RWPE2 (cell line): ENCODE measurements around the gene SLC4A2.

Source experiments
- ATAC-seq: fragments of 200-7000 bp; cut with Tn5 transposase; 3 replicates; pipeline ENCODE4 v1.9.1; 2021; ENCODE audit warnings: low read depth
- DNase-seq: peaks from one replicate; pipeline ENCODE4 v3.0.0-alpha.2; 2020; ENCODE audit warnings: low spot score
- H3K27ac ChIP-seq: fragments of 450-650 bp; 2 replicates; pipeline ENCODE4 v1.5.1; 2017; ENCODE audit warnings: mild to moderate bottlenecking; ENCODE audit not compliant: poor library complexity, severe bottlenecking
- H3K27me3 ChIP-seq: fragments of 250-450 bp; sonication (Bioruptor Pico); 2 replicates; pipeline ENCODE4 v1.5.1; 2021; ENCODE audit warnings: mild to moderate bottlenecking, moderate library complexity; ENCODE audit not compliant: insufficient read depth, poor library complexity, severe bottlenecking
- H3K36me3 ChIP-seq: fragments of 250-450 bp; sonication (Bioruptor Pico); 2 replicates; pipeline ENCODE4 v1.5.1; 2020; ENCODE audit warnings: low read depth, mild to moderate bottlenecking, moderate library complexity
- H3K4me1 ChIP-seq: fragments of 250-450 bp; sonication (Bioruptor Pico); 2 replicates; pipeline ENCODE4 v1.5.1; 2021; ENCODE audit warnings: mild to moderate bottlenecking, moderate library complexity; ENCODE audit not compliant: insufficient read depth, poor library complexity, severe bottlenecking
- H3K4me3 ChIP-seq: fragments of 250-450 bp; sonication (Bioruptor Pico); 2 replicates; pipeline ENCODE4 v1.5.1; 2021; ENCODE audit warnings: mild to moderate bottlenecking, moderate library complexity; ENCODE audit not compliant: severe bottlenecking
- H3K9me3 ChIP-seq: fragments of 250-450 bp; sonication (Bioruptor Pico); 2 replicates; pipeline ENCODE4 v1.5.1; 2021; ENCODE audit warnings: mild to moderate bottlenecking, moderate library complexity; ENCODE audit not compliant: severe bottlenecking
- TF ChIP-seq, protein P1 (sequence below): fragments of 450-650 bp; IDR thresholded peaks from one replicate; pipeline ENCODE4 v1.5.1; 2017; ENCODE audit warnings: mild to moderate bottlenecking, moderate library complexity; ENCODE audit not compliant: poor library complexity, severe bottlenecking

Gene SLC4A2

DNA sequence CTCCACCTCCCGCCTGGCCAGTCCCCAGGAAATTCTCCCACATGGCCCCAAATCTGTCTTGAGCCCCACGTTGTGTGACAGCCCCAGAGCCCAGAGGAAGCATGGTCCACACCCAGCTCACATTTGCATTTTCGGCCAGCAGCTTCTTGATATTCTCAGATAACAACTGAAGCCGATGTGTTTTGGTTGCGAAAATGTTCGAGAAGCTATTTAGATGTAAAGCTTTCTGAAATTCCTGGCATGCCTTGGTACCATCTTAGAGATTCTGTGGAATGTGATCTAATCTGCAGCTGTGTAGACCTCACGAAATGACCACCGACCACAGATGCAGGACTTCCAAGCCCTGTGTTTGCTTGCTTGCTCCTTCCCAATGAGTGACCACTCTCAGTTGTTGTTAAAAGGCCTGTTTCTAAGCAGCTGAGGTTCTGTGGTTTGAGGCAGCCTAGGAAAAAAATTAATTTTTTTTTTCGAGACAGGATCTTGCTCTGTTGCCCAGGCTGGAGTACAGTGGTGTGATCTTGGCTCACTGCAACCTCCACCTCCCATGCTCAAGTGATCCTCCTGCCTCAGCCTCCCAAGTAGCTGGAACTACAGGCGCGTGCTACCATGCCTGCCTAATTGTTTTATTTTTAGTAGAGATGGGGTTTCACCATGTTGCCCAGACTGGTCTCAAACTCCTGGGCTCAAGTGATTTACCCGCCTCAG lies 8.8 kb downstream of the SLC4A2 start:
- no peaks in the 10 kb centered on the region for H3K27me3 ChIP-seq
- no peak for DNase-seq
- H3K9me3 ChIP-seq = no peaks in the 10 kb centered on the region
- TF ChIP-seq, protein P1, sequence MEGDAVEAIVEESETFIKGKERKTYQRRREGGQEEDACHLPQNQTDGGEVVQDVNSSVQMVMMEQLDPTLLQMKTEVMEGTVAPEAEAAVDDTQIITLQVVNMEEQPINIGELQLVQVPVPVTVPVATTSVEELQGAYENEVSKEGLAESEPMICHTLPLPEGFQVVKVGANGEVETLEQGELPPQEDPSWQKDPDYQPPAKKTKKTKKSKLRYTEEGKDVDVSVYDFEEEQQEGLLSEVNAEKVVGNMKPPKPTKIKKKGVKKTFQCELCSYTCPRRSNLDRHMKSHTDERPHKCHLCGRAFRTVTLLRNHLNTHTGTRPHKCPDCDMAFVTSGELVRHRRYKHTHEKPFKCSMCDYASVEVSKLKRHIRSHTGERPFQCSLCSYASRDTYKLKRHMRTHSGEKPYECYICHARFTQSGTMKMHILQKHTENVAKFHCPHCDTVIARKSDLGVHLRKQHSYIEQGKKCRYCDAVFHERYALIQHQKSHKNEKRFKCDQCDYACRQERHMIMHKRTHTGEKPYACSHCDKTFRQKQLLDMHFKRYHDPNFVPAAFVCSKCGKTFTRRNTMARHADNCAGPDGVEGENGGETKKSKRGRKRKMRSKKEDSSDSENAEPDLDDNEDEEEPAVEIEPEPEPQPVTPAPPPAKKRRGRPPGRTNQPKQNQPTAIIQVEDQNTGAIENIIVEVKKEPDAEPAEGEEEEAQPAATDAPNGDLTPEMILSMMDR = no peak
- no peak overlapping the region for H3K27ac ChIP-seq
- H3K4me3 ChIP-seq = no peak overlapping the region
- ATAC-seq = no peak
- H3K4me1 ChIP-seq = peaks cover 2% of the 10 kb centered on the region
- H3K36me3 ChIP-seq = peaks cover 80% of the 10 kb centered on the region

DNA sequence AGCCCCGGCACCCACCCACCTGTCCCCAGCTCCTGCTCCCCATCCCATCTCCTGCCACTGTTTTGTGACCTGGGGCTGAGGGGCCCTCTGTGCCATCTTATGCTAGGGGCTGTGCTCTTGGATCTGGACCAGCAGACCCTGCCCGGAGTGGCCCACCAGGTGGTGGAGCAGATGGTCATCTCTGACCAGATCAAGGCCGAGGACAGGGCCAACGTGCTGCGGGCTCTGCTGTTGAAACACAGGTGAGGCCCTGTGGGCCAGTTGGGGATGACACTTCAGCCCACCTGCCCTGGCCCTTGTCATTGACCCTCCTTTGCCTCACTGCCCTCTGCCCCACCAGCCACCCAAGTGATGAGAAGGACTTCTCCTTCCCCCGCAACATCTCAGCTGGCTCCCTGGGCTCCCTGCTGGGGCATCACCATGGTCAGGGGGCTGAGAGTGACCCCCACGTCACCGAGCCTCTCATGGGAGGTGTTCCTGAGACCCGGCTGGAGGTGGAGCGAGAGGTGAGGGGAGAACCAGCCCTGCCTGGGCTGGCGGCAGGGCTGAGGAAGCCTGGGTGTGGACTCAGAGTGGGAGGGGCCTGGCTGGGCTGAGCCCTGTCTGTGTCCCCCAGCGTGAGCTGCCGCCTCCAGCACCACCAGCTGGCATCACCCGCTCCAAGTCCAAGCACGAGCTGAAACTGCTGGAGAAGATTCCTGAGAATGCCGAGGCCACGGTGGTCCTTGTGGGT lies 10.6 kb downstream of the SLC4A2 start:
- TF ChIP-seq, protein P1 = no peak
- ATAC-seq (no peak), DNase-seq (no peak)
- Histone ChIP-seq H3K36me3 (peaks cover 82% of the 10 kb centered on the region), H3K4me3 (no peak overlapping the region), H3K4me1 (no peaks in the 10 kb centered on the region), H3K27me3 (no peaks in the 10 kb centered on the region), H3K9me3 (no peaks in the 10 kb centered on the region), H3K27ac (no peak overlapping the region)

DNA sequence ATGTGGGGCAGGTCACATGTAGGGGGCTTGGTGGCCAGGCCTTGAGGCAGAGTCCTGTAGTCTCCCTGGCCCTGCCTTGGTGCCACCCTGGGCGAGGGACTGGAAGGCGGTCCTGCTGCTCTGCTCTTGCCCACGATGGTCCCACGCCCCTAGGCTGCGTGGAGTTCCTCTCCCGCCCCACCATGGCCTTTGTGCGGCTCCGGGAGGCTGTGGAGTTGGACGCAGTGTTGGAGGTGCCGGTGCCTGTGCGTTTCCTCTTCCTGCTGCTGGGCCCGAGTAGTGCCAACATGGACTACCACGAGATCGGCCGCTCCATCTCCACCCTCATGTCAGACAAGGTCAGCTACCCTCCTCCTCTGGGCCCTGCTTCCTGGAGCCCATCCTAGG lies 11.2 kb downstream of the SLC4A2 start:
- peaks cover 82% of the 10 kb centered on the region for H3K36me3 ChIP-seq
- no peaks in the 10 kb centered on the region for H3K9me3 ChIP-seq
- H3K27me3 ChIP-seq = no peaks in the 10 kb centered on the region
- no peak for ATAC-seq
- H3K4me1 ChIP-seq = no peaks in the 10 kb centered on the region
- no peak overlapping the region for H3K27ac ChIP-seq
- no peak overlapping the region for H3K4me3 ChIP-seq
- TF ChIP-seq, protein P1 = no peak
- DNase-seq = no peak

DNA sequence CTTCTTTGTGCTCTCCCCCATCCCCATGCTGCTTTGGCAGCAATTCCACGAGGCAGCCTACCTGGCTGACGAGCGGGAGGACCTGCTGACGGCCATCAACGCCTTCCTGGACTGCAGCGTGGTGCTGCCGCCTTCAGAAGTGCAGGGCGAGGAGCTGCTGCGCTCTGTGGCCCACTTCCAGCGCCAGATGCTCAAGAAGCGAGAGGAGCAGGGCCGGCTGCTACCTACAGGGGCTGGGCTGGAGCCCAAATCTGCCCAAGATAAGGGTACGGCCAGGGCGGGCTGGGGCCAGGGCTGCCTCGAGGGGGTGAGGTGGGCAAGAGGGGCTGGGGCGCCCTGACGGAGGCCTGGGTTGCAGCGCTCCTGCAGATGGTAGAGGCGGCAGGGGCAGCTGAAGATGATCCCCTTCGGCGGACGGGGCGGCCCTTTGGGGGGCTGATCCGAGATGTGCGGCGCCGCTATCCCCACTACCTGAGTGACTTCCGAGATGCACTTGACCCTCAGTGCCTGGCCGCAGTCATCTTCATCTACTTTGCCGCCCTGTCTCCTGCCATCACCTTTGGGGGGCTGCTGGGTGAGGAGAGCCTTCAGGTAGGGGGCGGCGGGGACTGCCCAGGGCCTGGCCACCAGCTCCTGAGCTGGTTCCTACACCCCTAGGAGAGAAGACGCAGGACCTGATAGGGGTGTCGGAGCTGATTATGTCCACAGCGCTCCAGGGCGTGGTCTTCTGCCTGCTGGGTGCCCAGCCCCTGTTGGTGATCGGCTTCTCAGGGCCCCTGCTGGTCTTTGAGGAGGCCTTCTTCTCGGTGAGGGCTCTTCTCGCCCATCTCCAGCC lies 11.9 kb downstream of the SLC4A2 start:
- ATAC-seq = no peak

More for the DNA sequence above, 11.9 kb downstream of the SLC4A2 start:
- H3K4me1 ChIP-seq = no peaks in the 10 kb centered on the region
- H3K4me3 ChIP-seq = no peak overlapping the region
- no peaks in the 10 kb centered on the region for H3K27me3 ChIP-seq
- no peak for DNase-seq
- no peaks in the 10 kb centered on the region for H3K9me3 ChIP-seq
- H3K36me3 ChIP-seq = peaks cover 87% of the 10 kb centered on the region
- H3K27ac ChIP-seq = no peak overlapping the region
- TF ChIP-seq, protein P1 = no peak
